Inflammatory macrophage (primary cell): ENCODE data around the gene LDAH.

Experiments
- DNase-seq, 2 donors: peaks; one replicate each; pipeline ENCODE4 v3.0.0-alpha.2; 2020 to 2022

Gene LDAH

GRCh38 chr2:20650877-20651730 lies 171.8 kb downstream of the LDAH start, which contains the start of gene HS1BP3:
HS1BP3 (minus strand) TSS chr2:20651098; CDS start chr2:20651063, 35 bp downstream.
- DNase-seq, result peak; percentile 88 to 90

- peak; percentile 13 to 28 for DNase-seq
These were observed 172.5 kb downstream of the LDAH start for GRCh38 chr2:20650393-20650876.

GRCh38 chr2:20649976-20650375 lies 172.9 kb downstream of the LDAH start:
- DNase-seq, result no peak

GRCh38 chr2:20649576-20649975 lies 173.3 kb downstream of the LDAH start:
- DNase-seq, result peak; percentile 57 to 80

GRCh38 chr2:20648831-20649230 lies 174.1 kb downstream of the LDAH start:
- no peak for DNase-seq

- DNase-seq, result peak in 1 of 2 donors; percentile 16
These were observed 174.7 kb downstream of the LDAH start for GRCh38 chr2:20648206-20648605.

- no peak for DNase-seq
These were observed 175.2 kb downstream of the LDAH start for GRCh38 chr2:20647738-20648137.

- no peak for DNase-seq
These were observed 175.7 kb downstream of the LDAH start for GRCh38 chr2:20647211-20647610.

GRCh38 chr2:20646446-20646845 lies 176.5 kb downstream of the LDAH start:
- no peak for DNase-seq

GRCh38 chr2:20645761-20646160 lies 177.1 kb downstream of the LDAH start:
- DNase-seq, result no peak

GRCh38 chr2:20645301-20645701 lies 177.6 kb downstream of the LDAH start:
- no peak for DNase-seq

GRCh38 chr2:20643826-20644225 lies 179.1 kb downstream of the LDAH start:
- no peak for DNase-seq

GRCh38 chr2:20643060-20643459 lies 179.8 kb downstream of the LDAH start:
- no peak for DNase-seq

- DNase-seq, result peak; percentile 54 to 64
These were observed 180.6 kb downstream of the LDAH start for GRCh38 chr2:20642055-20642971.

- DNase-seq, result no peak
These were observed 181.5 kb downstream of the LDAH start for GRCh38 chr2:20641123-20641985.

GRCh38 chr2:20640411-20641122 lies 182.3 kb downstream of the LDAH start:
- no peak for DNase-seq

GRCh38 chr2:20638646-20639430 lies 184.1 kb downstream of the LDAH start:
- DNase-seq, result no peak

GRCh38 chr2:20638014-20638413 lies 184.9 kb downstream of the LDAH start:
- no peak for DNase-seq

GRCh38 chr2:20637147-20637546 lies 185.8 kb downstream of the LDAH start:
- DNase-seq, result no peak
